Measurements from ENCODE around the gene MOGAT1.
A peak's percentile ranks its signal among the peaks of the same experiment; 100 is the strongest.

Gene MOGAT1

DNA sequence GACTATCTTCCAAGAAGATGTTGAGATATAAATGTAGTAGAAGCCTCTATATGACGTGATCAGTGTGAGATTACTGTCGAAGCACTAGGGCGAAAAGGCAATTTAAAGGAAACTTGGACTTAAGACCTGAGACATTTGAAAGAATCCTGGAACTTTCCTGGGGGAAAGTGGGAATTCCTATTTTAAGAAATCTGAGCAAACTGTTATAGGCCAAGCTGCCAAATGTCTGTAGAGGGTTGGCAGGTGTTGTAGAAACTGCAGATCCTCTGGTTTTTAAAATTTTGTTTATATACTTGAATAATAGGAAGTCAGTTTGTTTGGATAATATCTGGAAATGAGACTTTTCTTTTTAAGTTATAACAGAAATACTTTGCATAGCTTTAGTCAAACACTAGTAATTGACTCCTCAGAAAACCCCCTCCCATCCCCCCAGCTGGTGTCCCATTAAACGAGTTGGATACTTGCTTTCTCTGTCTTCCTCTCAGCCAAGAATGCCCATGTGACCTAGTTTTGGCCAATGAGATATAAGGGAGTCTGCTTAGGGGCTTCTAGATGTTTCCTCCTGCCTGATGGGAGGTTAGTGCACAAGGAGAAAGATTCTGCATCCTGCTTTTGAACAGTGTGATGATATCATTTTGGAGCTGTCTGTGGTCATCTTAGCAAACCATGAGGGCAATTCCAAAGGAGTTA lies 61.2 kb downstream of the MOGAT1 start:
- H3K9me3 Mint-ChIP-seq: no peaks in the 10 kb centered on the region
- peaks cover 15% of the 10 kb centered on the region for H3K27me3 Mint-ChIP-seq (ENCODE audit: low read depth)
- no peak overlapping the region for H3K4me3 Mint-ChIP-seq
- H3K4me1 Mint-ChIP-seq (ENCODE audit: low read depth): peaks cover 2% of the 10 kb centered on the region
- no peak overlapping the region for H3K27ac Mint-ChIP-seq
- DNase-seq (ENCODE audit: low spot score): no peak
- no peaks in the 10 kb centered on the region for H3K36me3 Mint-ChIP-seq (ENCODE audit: low read depth)

DNA sequence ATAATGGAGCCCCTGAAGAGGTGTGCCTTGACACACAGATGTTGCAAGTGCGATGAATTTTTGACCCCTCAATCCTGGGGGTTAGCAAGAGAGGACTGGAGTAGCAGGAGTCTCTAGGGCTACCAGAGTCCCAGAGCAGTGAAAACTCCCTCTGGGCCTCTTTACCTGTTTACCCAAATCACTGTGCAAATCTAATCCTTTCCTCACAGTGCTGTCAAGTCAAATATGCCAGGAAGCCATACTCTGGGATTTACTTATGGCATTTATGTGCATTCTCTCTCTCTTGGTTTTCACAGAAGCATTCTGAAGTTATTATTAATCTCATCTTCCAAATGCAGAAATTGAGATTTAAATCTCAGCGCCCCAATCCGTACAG lies 62.0 kb downstream of the MOGAT1 start:
- Mint-ChIP-seq H3K27ac (no peak overlapping the region), H3K36me3 (ENCODE audit: low read depth) (no peaks in the 10 kb centered on the region), H3K27me3 (ENCODE audit: low read depth) (peaks cover 18% of the 10 kb centered on the region), H3K9me3 (no peaks in the 10 kb centered on the region), H3K4me1 (ENCODE audit: low read depth) (peaks cover 2% of the 10 kb centered on the region), H3K4me3 (no peak overlapping the region)
- no peak for DNase-seq (ENCODE audit: low spot score)

DNA sequence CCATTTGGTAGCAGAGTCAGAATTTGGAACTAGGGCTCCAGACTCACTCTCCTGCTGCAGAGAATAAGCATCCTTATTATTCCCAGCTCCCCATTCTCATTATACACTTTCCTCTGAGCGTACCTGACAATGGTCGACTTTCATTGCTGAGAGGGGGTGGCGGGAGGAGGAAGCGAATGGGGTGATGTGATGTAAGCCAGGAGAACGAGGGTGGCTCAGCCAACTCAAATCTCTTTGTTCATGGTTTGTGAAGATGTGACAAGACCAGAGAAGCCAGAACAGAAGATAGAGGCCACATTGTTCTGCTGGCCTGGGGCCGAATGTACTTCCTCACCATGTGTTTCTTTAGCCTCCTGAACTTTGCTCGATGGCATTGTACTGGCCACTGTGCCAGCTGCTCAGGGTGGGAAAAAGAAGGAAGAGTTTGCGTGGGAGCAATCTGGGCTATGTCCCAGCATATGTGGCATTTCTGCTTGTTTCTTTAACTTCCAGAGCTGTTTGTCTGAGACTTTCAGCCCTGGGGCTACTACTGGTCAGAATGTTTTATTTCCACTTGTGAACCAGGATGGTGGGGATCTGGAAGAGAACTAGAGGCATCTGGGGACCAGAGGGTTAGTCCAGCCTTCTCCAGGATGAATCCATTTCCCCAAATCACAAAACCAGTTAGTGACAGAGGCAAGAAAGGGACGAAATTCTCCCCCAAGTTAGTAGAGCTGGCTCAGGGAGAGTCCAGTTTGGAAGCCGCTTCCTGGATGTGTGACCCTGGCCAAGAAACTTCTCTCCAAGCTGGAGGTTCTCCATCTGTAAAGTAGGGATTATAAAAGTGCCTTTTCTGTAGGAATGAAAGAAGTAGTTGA lies 62.6 kb downstream of the MOGAT1 start:
- H3K27ac Mint-ChIP-seq: no peak overlapping the region
- DNase-seq (ENCODE audit: low spot score): no peak
- peaks cover 9% of the 10 kb centered on the region for H3K4me1 Mint-ChIP-seq (ENCODE audit: low read depth)
- no peaks in the 10 kb centered on the region for H3K9me3 Mint-ChIP-seq
- peaks cover 18% of the 10 kb centered on the region for H3K27me3 Mint-ChIP-seq (ENCODE audit: low read depth)
- H3K4me3 Mint-ChIP-seq: no peak overlapping the region
- H3K36me3 Mint-ChIP-seq (ENCODE audit: low read depth): peaks cover 2% of the 10 kb centered on the region

DNA sequence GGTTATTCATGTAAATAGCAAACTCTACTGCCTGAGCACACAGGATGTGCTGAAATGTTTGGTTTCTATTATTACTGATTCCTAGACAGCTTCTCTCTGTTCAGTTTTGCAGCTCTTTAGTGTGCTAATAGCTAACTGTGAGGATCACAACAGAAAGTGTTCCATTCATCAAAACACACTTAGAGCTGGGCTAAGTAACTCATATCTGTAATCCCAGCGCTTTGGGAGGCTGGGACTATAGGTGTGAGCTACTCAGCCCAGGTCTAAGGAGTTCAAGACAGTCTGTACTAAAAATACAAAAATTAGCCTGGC lies 63.2 kb downstream of the MOGAT1 start:
- peaks cover 18% of the 10 kb centered on the region for H3K27me3 Mint-ChIP-seq (ENCODE audit: low read depth)
- no peak overlapping the region for H3K4me3 Mint-ChIP-seq
- peaks cover 9% of the 10 kb centered on the region for H3K4me1 Mint-ChIP-seq (ENCODE audit: low read depth)
- H3K36me3 Mint-ChIP-seq (ENCODE audit: low read depth): peaks cover 3% of the 10 kb centered on the region
- no peak overlapping the region for H3K27ac Mint-ChIP-seq
- no peak for DNase-seq (ENCODE audit: low spot score)
- no peaks in the 10 kb centered on the region for H3K9me3 Mint-ChIP-seq

DNA sequence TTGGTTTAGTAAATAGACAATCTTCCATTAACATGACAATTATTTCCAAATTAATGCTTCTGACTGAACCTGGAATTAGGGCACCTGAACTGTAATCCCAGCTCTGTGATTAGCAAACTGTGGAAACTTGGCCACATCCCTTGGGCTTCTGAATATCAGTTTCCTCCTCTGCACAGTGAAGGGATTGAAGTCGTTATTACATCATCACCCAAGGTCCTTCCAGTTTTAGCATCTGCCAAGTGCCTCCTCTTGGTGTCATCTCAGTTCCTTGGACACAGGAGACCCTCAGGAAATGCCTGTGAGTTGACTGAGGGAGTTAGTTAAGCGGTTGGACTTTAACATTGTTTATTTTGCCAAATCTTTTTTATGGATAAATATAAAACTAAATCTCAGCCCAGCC lies 64.8 kb downstream of the MOGAT1 start:
- DNase-seq (ENCODE audit: low spot score): no peak
- H3K27ac Mint-ChIP-seq: no peak overlapping the region

DNA sequence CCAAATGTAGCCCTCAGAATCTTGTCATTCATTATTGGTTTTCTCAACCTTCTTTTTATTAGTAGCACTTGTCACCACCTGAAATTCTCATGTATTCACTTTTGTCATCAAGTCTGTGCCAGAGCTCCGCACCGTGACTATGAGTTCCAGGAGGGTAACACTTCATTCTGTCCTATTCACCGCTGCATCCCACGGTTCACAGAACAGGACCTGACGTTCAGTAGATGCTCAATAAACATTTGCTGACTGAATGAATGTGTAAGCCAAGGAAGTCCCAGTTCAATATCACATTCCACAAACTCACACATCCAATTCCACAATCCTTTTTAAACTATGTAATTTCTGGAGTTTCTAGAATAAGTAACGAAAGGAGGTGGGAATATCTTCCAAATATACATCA lies 65.5 kb downstream of the MOGAT1 start:
- Mint-ChIP-seq H3K27ac (no peak overlapping the region), H3K4me1 (ENCODE audit: low read depth) (peaks cover 6% of the 10 kb centered on the region), H3K4me3 (no peak overlapping the region), H3K36me3 (ENCODE audit: low read depth) (peaks cover 3% of the 10 kb centered on the region), H3K9me3 (no peaks in the 10 kb centered on the region), H3K27me3 (ENCODE audit: low read depth) (peaks cover 18% of the 10 kb centered on the region)
- DNase-seq (ENCODE audit: low spot score): no peak

More for the DNA sequence above, 64.8 kb downstream of the MOGAT1 start:
- no peaks in the 10 kb centered on the region for H3K9me3 Mint-ChIP-seq
- peaks cover 6% of the 10 kb centered on the region for H3K4me1 Mint-ChIP-seq (ENCODE audit: low read depth)
- H3K4me3 Mint-ChIP-seq: no peak overlapping the region
- H3K27me3 Mint-ChIP-seq (ENCODE audit: low read depth): peaks cover 18% of the 10 kb centered on the region
- H3K36me3 Mint-ChIP-seq (ENCODE audit: low read depth): peaks cover 3% of the 10 kb centered on the region

DNA sequence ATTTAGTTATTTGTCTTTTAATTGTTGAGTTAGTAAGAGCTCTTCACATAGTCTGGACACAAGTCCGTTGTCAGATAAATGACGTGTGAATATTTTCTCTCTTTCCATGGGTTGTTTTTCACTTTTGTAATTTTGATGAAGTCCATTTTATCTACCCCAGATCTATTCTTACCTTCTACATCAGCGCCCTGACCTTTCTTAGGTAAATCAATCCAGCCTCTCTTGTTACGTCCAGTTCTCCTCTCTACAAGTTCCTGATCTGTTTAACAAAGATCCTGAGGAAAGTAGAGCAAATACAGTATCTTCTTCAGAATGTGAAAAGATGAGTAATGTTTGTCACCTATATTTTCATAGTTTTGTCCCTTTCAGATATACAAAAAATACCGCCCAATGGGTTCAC lies 66.9 kb downstream of the MOGAT1 start:
- DNase-seq (ENCODE audit: low spot score): no peak
- Mint-ChIP-seq H3K4me1 (ENCODE audit: low read depth) (peaks cover 9% of the 10 kb centered on the region), H3K36me3 (ENCODE audit: low read depth) (peaks cover 3% of the 10 kb centered on the region), H3K27me3 (ENCODE audit: low read depth) (peaks cover 14% of the 10 kb centered on the region), H3K27ac (no peak overlapping the region), H3K9me3 (no peaks in the 10 kb centered on the region), H3K4me3 (no peak overlapping the region)

DNA sequence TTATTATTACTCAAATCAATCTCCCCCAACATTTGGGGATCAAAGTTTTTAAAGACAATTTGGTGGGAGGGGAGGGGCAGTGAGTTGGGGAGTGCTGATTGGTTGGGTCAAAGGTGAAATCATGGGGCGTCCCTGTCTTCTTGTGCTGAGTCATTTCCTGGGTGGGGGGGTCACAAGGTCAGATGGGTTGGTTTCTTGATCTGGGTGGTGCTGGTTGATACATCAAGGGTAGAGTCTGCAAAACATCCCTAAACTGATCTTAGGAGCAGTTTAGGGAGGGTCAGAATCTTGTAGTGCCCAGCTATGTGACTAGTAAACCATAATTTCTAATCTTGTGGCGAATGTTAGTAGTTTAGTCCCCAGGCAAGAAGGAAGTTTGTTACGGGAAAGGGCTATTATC lies 67.4 kb downstream of the MOGAT1 start:
- H3K36me3 Mint-ChIP-seq (ENCODE audit: low read depth): peaks cover 3% of the 10 kb centered on the region
- peaks cover 13% of the 10 kb centered on the region for H3K4me1 Mint-ChIP-seq (ENCODE audit: low read depth)
- H3K27ac Mint-ChIP-seq: no peak overlapping the region
- DNase-seq (ENCODE audit: low spot score): no peak
- H3K27me3 Mint-ChIP-seq (ENCODE audit: low read depth): peaks cover 14% of the 10 kb centered on the region
- no peak overlapping the region for H3K4me3 Mint-ChIP-seq
- H3K9me3 Mint-ChIP-seq: no peaks in the 10 kb centered on the region

DNA sequence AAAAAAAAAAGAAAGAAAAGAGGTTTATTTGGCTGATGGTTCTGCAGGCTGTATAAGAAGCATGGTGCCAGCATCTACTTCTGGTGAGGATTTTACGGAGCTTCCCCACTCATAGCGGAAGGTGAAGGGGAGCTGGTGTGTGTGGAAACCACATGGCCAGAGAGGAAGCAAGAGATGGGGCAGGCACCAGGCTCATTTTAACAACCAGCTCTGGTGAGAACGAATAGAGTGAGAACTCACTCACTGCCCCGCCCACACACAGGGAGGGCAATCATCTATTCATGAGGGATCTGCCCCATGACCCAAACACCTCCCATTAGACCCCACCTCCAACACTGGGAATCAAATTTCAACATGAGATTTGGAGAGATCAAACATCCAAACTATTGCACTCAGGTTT lies 68.5 kb downstream of the MOGAT1 start:
- H3K27me3 Mint-ChIP-seq (ENCODE audit: low read depth): peaks cover 14% of the 10 kb centered on the region

DNA sequence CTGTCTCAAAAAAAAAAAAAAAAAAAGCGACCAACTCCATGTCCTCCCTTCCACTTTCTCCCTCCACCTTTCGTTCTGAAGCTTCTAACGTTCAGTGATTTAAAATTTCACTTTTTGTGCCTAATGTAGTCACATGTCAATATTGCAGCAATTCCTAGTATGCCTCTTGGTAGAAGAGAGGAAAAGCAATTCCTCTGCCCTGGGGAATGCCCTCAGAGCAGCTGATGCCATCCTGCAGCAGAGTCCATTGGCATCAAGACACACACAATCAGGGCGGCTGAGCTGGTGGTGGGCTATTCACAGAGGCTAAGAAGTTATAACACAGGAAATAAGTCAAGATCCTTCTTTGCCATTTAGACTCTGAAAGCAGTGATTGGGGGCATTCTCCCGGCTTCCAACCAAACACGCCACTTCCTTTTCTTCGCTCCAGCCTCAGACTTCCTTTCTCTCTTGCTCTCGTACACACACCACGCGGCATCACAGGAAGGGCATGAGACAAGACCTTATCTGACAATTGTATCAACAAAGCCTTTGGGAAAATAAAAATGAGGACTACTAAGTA lies 71.9 kb downstream of the MOGAT1 start:
- Mint-ChIP-seq H3K9me3 (no peaks in the 10 kb centered on the region), H3K4me1 (ENCODE audit: low read depth) (peaks cover 35% of the 10 kb centered on the region), H3K27me3 (ENCODE audit: low read depth) (peaks cover under 1% of the 10 kb centered on the region), H3K36me3 (ENCODE audit: low read depth) (peaks cover 3% of the 10 kb centered on the region), H3K4me3 (no peak overlapping the region), H3K27ac (no peak overlapping the region)
- DNase-seq (ENCODE audit: low spot score): no peak

More for the DNA sequence above, 68.5 kb downstream of the MOGAT1 start:
- Mint-ChIP-seq H3K4me1 (ENCODE audit: low read depth) (peaks cover 13% of the 10 kb centered on the region), H3K4me3 (no peak overlapping the region), H3K27ac (no peak overlapping the region), H3K9me3 (no peaks in the 10 kb centered on the region), H3K36me3 (ENCODE audit: low read depth) (peaks cover 3% of the 10 kb centered on the region)
- no peak for DNase-seq (ENCODE audit: low spot score)

DNA sequence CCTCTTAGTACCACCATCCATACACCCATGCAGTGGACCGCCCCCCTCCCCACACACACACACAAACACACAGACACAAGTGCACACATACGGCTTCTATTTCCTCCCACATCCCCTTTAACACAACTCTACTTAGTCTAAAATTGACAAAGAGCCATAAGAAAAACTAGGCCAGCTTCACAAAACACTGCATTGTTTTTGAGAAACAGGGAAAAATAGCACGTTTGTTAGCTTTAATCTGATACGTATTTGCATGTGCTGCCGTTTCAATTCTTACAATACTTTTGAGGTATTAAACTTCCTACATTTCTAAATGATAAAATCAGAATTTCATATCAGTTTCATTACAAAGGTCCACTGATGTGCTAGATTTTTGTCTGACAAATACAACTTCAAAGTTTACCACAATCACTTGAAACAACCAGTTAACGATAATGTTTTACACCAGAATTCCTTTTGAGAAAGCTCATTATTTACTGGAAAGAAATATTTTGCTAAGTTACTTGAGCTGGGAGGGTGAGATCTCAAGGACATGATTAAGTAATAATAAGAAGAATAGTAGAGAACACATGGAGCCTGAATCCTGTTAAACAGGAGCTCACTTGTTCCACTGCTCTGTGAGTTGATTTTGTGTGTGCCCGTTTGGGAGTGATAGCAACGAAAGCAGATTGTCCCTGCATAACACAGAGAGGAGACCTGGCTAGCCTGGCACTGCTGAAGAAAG lies 74.5 kb downstream of the MOGAT1 start:
- Mint-ChIP-seq H3K27ac (no peak overlapping the region), H3K36me3 (ENCODE audit: low read depth) (no peaks in the 10 kb centered on the region), H3K4me1 (ENCODE audit: low read depth) (peaks cover 29% of the 10 kb centered on the region), H3K4me3 (no peak overlapping the region), H3K9me3 (no peaks in the 10 kb centered on the region), H3K27me3 (ENCODE audit: low read depth) (peaks cover under 1% of the 10 kb centered on the region)
- no peak for DNase-seq (ENCODE audit: low spot score)

DNA sequence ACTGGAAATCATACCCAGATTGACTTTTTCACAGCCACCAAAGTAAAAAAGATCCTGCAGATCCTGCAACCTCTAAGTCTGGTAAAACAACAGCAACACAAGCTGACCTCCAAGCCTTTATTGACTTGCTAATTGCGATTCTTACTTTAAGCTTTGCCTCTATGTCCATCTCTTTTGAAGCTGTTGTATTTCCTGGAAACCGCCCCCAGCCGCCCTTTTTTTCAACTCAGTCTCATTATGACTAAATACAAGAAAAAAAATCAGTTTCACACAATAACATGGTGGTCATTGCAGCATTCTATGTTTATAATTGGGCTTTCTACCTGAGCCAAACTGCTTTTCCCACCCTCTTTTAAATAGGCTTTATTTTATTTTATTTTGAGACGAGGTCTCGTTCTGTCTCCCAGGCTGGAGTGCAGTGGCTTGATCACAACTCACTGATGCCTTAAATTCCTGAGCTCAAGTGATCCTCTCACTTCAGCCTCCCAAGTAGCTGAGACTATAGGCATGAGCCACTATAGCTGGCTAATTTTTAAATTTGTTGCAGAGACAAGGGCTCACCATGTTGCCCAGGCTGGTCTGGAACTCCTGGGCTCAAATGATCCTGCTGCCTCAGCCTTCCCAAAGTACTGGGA lies 76.2 kb downstream of the MOGAT1 start:
- H3K4me3 Mint-ChIP-seq: no peak overlapping the region
- peak; percentile 33 for DNase-seq (ENCODE audit: low spot score)
- peaks cover 4% of the 10 kb centered on the region for H3K27me3 Mint-ChIP-seq (ENCODE audit: low read depth)
- no peaks in the 10 kb centered on the region for H3K9me3 Mint-ChIP-seq
- peak overlapping the region; percentile 20 for H3K27ac Mint-ChIP-seq
- peaks cover 41% of the 10 kb centered on the region for H3K4me1 Mint-ChIP-seq (ENCODE audit: low read depth)
- no peaks in the 10 kb centered on the region for H3K36me3 Mint-ChIP-seq (ENCODE audit: low read depth)

DNA sequence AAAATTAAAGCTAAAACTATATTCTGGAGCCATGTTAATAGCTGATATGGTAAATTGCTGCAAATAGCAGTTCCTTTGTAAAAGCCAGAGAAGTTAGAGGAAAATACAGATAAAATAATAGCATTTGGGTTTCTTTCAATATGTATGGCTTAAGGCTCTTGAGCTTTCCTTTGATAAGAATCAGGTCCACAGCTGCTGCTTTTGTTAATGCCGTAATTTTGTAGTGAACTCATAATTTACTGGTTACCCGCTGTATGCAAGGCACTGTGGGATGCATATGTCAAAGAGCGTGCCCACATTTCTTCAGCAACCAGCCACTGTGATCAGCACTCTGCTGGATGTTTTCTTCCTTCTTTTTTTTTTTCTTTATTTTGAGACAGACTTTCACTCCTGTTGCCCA lies 79.1 kb downstream of the MOGAT1 start:
- Mint-ChIP-seq H3K36me3 (ENCODE audit: low read depth) (no peaks in the 10 kb centered on the region), H3K9me3 (no peaks in the 10 kb centered on the region), H3K27me3 (ENCODE audit: low read depth) (peaks cover 6% of the 10 kb centered on the region), H3K4me3 (no peak overlapping the region), H3K27ac (no peak overlapping the region), H3K4me1 (ENCODE audit: low read depth) (peaks cover 46% of the 10 kb centered on the region)
- no peak for DNase-seq (ENCODE audit: low spot score)

All from T-helper 2 cell treated with Interferon-gamma antibody and Interleukin-4, amounts not matched to agents 5 μg/mL and 100 μg/mL, for 36 hours (primary cell).